Common myeloid progenitor, CD34-positive (primary cell): ENCODE results near the gene SETD6. TPM values are rescaled to one million over a fixed set of nuclear protein-coding genes. Genes with fewer than 3 reads are reported as not detected.
A peak's percentile ranks its signal among the peaks of the same experiment; 100 is the strongest.

Source experiments
- CTCF ChIA-PET: fragments of 350-600 bp; sonication (Branson Sonifier 250); formaldehyde crosslinking; loops from one replicate; lab custom pipeline; 2021; ENCODE audit warnings: antibody characterized with exemption; lab: Charles Lee
- POLR2A ChIA-PET: fragments of 350-600 bp; sonication (Branson Sonifier 250); formaldehyde crosslinking; loops from one replicate; lab custom pipeline; 2021; ENCODE audit warnings: antibody characterized with exemption; lab: Charles Lee
- DNase-seq, 3 donors: peaks; one replicate each; pipeline versions ENCODE4 v3.0.0 to v3.0.0-alpha.2; 2013
- H3K27ac ChIP-seq, 2 experiments: 1 replicate in 1 of 2; 2 replicates in 1 of 2; pipeline ENCODE4 v1.7.0; 2013; ENCODE audit warnings: inconsistent platforms in 2 of 2, low read length in 2 of 2, mild to moderate bottlenecking in 2 of 2, low read depth in 1 of 2, moderate library complexity in 1 of 2; ENCODE audit not compliant: severe bottlenecking in 2 of 2, insufficient read depth in 1 of 2, poor library complexity in 1 of 2
- H3K27me3 ChIP-seq, 5 experiments: replicated peaks in 2 of 5; 1 replicate in 3 of 5; 2 replicates in 2 of 5; pipeline versions ENCODE4 v1.6.1 to v1.7.0; 2013; ENCODE audit warnings: low read length in 4 of 5, mild to moderate bottlenecking in 2 of 5, moderate library complexity in 2 of 5, inconsistent platforms in 1 of 5; ENCODE audit not compliant: insufficient read depth in 5 of 5, control insufficient read depth in 4 of 5
- H3K36me3 ChIP-seq, 4 experiments: 1 replicate in 2 of 4; 2 replicates in 2 of 4; pipeline versions ENCODE4 v1.6.1 to v1.7.0; 2013; ENCODE audit warnings: low read length in 3 of 4, control low read depth in 1 of 4, mild to moderate bottlenecking in 1 of 4; ENCODE audit not compliant: control insufficient read depth in 4 of 4, insufficient read depth in 4 of 4
- H3K4me1 ChIP-seq, 4 experiments: 1 replicate in 3 of 4; 2 replicates in 1 of 4; pipeline versions ENCODE4 v1.6.1 to v1.7.1; 2013; ENCODE audit warnings: low read length in 3 of 4, mild to moderate bottlenecking in 3 of 4, control low read depth in 1 of 4, inconsistent platforms in 1 of 4, moderate library complexity in 1 of 4; ENCODE audit not compliant: control insufficient read depth in 4 of 4, insufficient read depth in 4 of 4; ENCODE audit errors: control extremely low read depth in 1 of 4
- H3K4me3 ChIP-seq, 7 experiments: 1 replicate in 4 of 7; 2 replicates in 3 of 7; pipeline versions ENCODE4 v1.5.1 to v1.7.0; 2013; ENCODE audit warnings: mild to moderate bottlenecking in 7 of 7, low read length in 6 of 7, moderate library complexity in 6 of 7, inconsistent platforms in 2 of 7, low read depth in 2 of 7, control low read depth in 1 of 7; ENCODE audit not compliant: insufficient read depth in 4 of 7, control insufficient read depth in 1 of 7; ENCODE audit errors: extremely low read depth in 1 of 7
- H3K9me3 ChIP-seq, 5 experiments: 1 replicate in 4 of 5; 2 replicates in 1 of 5; pipeline versions ENCODE4 v1.6.1 to v1.7.1; 2013; ENCODE audit warnings: low read length in 4 of 5, mild to moderate bottlenecking in 2 of 5, inconsistent platforms in 1 of 5, low read depth in 1 of 5, moderate library complexity in 1 of 5; ENCODE audit not compliant: control insufficient read depth in 4 of 5, insufficient read depth in 2 of 5; ENCODE audit errors: control extremely low read depth in 1 of 5
- WGBS: methylation state at CpG from one replicate; pipeline ENCODE4 v1.1.5; 2013; ENCODE audit not compliant: insufficient coverage; 5-methylcytosine and 5-hydroxymethylcytosine counted together
- polyA plus RNA-seq: library from polyadenylated mRNA; unstranded; fragments of 120-200 nt; gene quantifications from one replicate; pipeline ENCODE4 v1.2.1, GENCODE V29; 2013

Gene SETD6, protein sequence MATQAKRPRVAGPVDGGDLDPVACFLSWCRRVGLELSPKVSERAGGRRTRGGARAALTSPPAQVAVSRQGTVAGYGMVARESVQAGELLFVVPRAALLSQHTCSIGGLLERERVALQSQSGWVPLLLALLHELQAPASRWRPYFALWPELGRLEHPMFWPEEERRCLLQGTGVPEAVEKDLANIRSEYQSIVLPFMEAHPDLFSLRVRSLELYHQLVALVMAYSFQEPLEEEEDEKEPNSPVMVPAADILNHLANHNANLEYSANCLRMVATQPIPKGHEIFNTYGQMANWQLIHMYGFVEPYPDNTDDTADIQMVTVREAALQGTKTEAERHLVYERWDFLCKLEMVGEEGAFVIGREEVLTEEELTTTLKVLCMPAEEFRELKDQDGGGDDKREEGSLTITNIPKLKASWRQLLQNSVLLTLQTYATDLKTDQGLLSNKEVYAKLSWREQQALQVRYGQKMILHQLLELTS
- polyA plus RNA-seq, result 21.1 TPM

DNA sequence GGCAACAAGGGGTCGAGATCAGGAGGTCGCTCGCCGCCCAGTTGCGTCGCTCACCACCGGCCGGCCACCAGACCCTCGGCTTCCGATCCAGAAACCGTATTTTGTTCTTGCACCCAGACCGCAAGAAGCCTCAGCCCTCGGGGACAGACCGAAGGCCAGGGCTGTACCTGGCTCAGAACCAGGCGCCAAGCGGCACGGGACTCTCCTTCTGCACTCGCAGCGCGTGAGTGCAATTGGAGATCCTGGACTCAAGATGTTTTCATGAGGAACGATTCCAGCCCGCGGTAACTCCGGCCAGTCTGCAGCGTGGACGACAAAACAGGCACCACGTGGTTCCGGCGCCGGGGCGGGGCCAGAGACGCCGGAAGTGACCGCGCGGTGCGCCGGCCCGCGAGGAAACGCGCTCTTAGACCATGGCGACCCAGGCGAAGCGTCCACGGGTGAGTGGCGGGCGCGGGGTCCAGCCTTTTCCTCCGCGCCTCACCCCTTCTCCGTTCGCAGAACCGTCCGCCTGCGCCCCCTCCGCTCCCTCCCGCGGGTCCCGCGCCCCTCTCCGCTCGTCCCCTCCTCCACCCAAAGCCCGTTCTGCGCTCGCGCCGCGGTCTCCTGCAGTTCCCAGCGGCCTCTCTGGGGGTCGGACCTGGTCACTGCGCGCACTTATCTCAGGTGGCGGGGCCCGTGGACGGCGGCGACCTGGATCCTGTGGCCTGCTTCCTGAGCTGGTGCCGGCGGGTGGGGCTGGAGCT is at the start of gene SETD6:
TSS of gene SETD6 (plus strand) at position 393 of the 746 bp plus-strand sequence. CDS start at position 414, 21 bp downstream.
- Histone ChIP-seq H3K9me3 (no peaks in the 10 kb centered on the region), H3K36me3 (peaks cover 11 to 37% (median 23%) of the 10 kb centered on the region in 4 experiments), H3K27ac (peak within 1 kb of the TSS in 1 of 2 experiments; percentile 74), H3K27me3 (no peaks in the 10 kb centered on the region), H3K4me3 (peak within 1 kb of the TSS; percentile 75 to 92 (median 78)), H3K4me1 (peaks cover 0 to 21% (median 17%) of the 10 kb centered on the region in 4 experiments)
- DNase-seq, result peak; percentile 55 to 80 (median 72)
- ChIA-PET CTCF (interaction anchor here (0.8 to 4.0 kb wide), 4 partner anchors 10 to 180 kb away, joined by 3 to 17 read pairs (median 4); no protein-coding TSS in a partner anchor), POLR2A (interaction anchor here (0.6 kb wide), 1 partner anchor 363 kb away, joined by 4 read pairs; no protein-coding TSS in a partner anchor)
- under 1% methylated on average over 80 of the region's 80 CpGs for WGBS

DNA sequence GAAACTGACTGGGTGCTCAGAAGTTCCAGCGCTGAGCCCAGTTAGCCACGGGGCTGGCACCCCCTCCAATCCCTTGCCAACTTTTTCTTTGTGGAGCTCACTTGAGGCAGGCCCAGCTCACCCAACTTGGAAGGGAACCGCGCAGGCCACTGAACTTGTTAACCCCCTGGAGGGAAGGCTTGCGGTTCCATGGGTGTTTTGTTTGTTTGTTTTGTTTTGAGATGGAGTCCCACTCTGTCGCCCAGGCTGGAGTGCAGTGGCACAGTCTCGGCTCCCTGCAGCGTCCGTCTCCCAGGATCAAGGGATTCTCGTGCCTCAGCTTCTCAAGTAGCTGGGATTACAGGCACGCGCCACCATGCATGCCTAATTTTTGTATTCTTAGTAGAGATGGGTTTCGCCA is 49.5 kb upstream of the SETD6 start:
- CTCF ChIA-PET, result interaction anchor here (1.4 kb wide), 1 partner anchor 22 kb away, joined by 4 read pairs; no protein-coding TSS in a partner anchor

DNA sequence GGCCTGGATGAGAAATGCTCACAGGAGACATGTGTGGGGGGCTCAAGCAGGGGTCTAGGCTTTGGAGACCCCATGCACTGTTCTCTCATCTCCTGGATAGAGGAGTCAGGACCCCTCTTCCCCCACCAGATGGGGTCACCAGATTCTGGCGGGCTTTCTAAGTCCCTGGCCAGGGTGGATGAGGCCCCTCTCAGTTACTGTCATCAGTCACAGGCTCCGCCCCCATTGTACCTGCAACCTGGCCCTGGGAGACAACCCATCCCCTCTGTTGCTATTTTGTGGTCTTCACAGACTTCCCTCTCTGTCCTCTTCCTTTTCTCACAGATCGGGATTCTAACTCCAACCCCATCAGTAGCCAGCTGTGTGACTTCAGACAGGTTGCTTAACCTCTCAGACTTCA is 48.9 kb upstream of the SETD6 start:
- 84% methylated on average over 2 of the region's 3 CpGs for WGBS
- peaks cover 0 to 23% (median 14%) of the 10 kb centered on the region in 4 experiments for H3K4me1 ChIP-seq
- ChIA-PET CTCF (no interaction called here), POLR2A (no interaction called here)
- no peaks in the 10 kb centered on the region for H3K36me3 ChIP-seq
- H3K27ac ChIP-seq, result no peak overlapping the region
- no peak for DNase-seq
- H3K9me3 ChIP-seq, result no peaks in the 10 kb centered on the region
- no peak overlapping the region for H3K4me3 ChIP-seq
- H3K27me3 ChIP-seq, result peaks cover 0 to 71% (median 41%) of the 10 kb centered on the region in 5 experiments

More for the DNA sequence above, 49.5 kb upstream of the SETD6 start:
- no peak overlapping the region for H3K27ac ChIP-seq
- peaks cover 0 to 77% (median 44%) of the 10 kb centered on the region in 5 experiments for H3K27me3 ChIP-seq
- no peak overlapping the region for H3K4me3 ChIP-seq
- 82% methylated on average over 8 of the region's 13 CpGs for WGBS
- no peaks in the 10 kb centered on the region for H3K36me3 ChIP-seq
- H3K4me1 ChIP-seq, result peaks cover 0 to 20% (median 13%) of the 10 kb centered on the region in 4 experiments
- H3K9me3 ChIP-seq, result no peaks in the 10 kb centered on the region
- POLR2A ChIA-PET, result interaction anchor here (0.5 kb wide), 1 partner anchor 398 kb away, joined by 3 read pairs; no protein-coding TSS in a partner anchor
- DNase-seq, result no peak

DNA sequence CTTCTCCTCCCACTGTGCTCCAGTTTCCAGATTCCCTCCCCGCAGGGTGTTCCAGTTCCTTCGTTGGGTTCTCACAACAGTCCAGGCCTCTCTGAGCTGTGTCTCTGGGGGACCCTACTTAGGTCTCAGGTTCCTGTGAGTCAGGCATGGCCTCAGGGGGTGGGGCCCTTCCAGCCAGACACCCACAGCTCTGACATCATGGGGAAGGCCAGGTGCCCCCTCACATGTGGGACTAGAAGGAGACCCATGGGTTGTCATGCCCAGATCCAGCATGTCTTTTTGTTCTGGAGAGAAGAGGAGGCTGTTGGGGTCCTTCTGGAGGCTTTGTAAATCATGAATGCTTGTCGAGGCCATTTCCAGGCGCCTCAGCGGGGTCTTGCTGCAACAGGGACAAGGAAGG is 47.4 kb upstream of the SETD6 start:
- POLR2A ChIA-PET, result no interaction called here
- Histone ChIP-seq H3K36me3 (no peaks in the 10 kb centered on the region), H3K27ac (no peak overlapping the region), H3K27me3 (peaks cover 0 to 57% (median 33%) of the 10 kb centered on the region in 5 experiments), H3K9me3 (no peaks in the 10 kb centered on the region), H3K4me3 (no peak overlapping the region), H3K4me1 (peaks cover 0 to 24% (median 14%) of the 10 kb centered on the region in 4 experiments)
- CTCF ChIA-PET, result no interaction called here
- WGBS, result 98% methylated on average over 5 of the region's 5 CpGs
- DNase-seq, result no peak

DNA sequence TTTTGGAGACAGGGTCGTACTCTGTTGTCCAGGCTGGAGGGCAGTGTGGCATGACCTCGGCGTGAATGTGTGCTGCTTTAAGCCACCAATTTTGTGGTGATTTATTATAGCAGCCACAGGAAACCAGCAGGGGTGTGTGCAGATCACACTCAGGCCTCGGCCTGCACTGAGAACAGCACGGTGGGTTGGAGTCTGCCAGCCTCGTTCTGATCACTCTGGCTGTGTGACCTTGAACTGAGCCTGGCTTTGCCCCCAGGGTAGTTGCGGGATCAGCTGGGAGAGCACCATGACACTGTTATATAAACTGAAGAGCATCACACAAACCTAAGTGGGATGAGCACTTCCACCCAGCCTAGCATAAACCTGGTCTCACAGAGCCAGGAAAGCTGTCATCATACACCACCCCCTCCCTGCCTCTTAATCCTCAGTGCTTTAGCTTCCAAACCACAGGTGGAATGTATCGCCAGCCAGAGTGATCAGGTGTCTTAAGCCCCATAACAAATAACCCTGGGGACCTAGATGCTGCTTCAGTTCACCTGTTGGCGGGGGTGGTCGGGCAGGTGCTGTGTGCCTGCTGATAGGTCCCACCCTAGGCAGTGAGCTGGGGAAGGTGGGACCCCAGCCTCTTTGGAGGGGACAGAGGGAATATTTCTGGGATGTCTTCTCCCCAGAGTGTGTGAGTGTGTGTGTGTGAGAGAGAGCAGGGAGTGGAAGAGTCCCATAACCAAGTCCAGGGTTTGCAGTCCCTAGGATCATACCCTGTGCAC is 43.9 kb upstream of the SETD6 start:
- Histone ChIP-seq H3K4me1 (peaks cover 0 to 5% (median 2%) of the 10 kb centered on the region in 4 experiments), H3K4me3 (no peak overlapping the region), H3K36me3 (no peaks in the 10 kb centered on the region), H3K27me3 (peaks cover 0 to 26% (median 23%) of the 10 kb centered on the region in 5 experiments), H3K27ac (no peak overlapping the region), H3K9me3 (no peaks in the 10 kb centered on the region)
- no peak for DNase-seq
- ChIA-PET POLR2A (no interaction called here), CTCF (interaction anchor here (1.7 to 2.4 kb wide), 2 partner anchors 14 to 15 kb away, joined by 4 to 11 read pairs; no protein-coding TSS in a partner anchor)
- 42% methylated on average over 8 of the region's 10 CpGs for WGBS

DNA sequence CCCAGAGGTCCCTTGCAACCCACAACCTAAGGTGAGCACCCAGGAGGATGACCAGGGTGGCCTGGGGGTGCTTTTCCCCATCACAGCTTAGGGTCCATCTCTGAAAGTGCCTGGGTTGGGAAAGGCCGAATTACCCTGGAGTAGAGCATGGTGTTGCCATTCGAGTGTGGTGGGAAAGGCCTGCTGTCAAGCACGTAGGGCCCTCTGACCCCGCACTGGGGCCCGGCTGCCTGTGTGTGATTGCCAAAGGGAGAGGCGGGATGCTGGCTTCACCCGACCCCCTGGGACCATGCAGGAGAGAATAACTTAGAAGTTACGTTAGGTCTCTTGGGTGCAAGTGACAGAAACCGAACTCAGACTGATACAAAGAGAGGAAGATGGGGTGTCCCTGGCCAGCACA is 43.1 kb upstream of the SETD6 start:
- no peaks in the 10 kb centered on the region for H3K36me3 ChIP-seq
- CTCF ChIA-PET, result interaction anchor here (0.8 to 2.4 kb wide), 3 partner anchors 12 to 15 kb away, joined by 4 to 11 read pairs (median 5); no protein-coding TSS in a partner anchor
- H3K4me1 ChIP-seq, result peaks cover 0 to 5% (median 2%) of the 10 kb centered on the region in 4 experiments
- H3K4me3 ChIP-seq, result no peak overlapping the region
- POLR2A ChIA-PET, result no interaction called here
- H3K27me3 ChIP-seq, result peaks cover 0 to 22% (median 15%) of the 10 kb centered on the region in 5 experiments
- no peak for DNase-seq
- 97% methylated on average over 9 of the region's 9 CpGs for WGBS
- no peaks in the 10 kb centered on the region for H3K9me3 ChIP-seq
- H3K27ac ChIP-seq, result no peak overlapping the region
